Activated T-helper 1 cell treated with Interleukin-2 at 50 U/mL for 16 hours (primary cell): ENCODE results near the gene PCTP.

ENCODE experiments used
- DNase-seq: peaks from one replicate; pipeline ENCODE4 v3.0.0-alpha.2; 2020; ENCODE audit warnings: low read depth

PCTP gene

DNA sequence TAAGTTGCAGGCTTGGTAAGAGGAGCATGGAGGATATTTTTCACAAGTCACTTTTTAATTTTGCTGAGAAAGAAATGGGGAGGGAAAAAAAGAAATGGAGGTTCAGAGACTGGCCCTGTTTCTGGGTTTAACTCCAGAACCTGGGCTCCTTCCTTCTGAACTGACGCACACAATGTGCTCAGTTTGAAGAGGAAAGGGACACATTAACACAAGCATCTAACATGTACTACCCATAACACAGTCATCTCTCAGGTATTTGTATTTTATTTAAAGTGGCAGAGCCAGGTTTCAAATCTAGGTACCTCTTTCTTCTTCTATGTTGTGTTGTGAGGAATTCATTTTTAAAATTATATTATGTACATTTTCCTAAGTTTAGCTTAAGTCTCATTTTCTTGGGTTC is 22.9 kb upstream of the PCTP start:
- DNase-seq: no peak

DNA sequence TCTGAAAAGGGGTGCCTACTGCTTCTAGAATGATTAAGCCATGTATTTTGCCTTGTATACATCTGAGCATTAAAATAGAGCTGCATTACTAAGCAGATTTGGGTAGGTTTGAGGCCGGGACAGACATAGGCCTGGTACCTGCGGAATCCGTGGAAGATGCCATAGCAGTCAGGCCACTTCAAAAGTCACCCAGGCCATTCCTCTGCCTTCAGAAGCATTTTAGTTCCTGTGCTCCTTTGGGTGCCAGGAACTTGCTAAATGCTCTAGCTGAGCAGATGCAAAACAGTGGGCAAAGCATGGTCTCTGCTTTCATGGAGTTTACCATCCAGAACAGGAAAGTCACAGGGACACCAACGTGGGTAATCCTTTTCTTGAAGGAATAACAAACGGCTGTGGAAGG is 22.5 kb upstream of the PCTP start:
- no peak for DNase-seq

DNA sequence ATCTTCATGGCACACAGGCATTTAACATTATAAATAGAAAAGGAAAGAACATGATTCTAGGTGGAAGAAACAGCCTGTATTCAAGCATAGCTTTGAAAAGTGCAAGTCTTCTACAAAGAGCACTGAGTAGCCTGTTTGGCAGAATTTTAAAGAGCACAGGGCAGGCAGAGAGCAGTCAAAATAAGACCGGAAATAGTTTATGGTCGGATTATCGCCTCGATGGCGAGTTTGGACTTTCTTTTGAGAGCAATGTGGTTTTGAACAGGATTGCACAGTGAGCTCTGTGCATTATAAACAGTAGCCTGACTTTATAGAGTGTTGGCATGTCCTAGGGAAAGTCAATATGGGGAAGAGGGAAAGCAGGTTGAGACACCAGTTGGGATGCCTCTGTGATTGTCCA is 22.0 kb upstream of the PCTP start:
- no peak for DNase-seq

DNA sequence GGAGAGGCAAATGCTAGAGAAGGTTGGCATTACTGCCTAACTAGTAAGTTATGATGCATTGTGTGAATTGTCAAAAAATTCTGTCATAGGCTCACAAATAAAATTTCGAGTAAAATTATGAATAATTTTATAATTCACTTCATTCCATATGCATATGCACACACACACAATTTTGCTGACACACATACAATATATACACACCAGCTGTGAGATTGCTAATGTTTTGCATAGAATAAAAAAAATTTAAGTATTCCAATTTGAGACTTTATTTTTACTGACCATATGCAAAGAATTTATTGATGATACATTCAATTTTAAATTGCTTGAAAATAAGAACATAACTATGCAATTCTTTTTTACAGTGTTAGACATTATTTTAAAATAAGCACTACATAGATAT is 21.4 kb upstream of the PCTP start:
- no peak for DNase-seq

DNA sequence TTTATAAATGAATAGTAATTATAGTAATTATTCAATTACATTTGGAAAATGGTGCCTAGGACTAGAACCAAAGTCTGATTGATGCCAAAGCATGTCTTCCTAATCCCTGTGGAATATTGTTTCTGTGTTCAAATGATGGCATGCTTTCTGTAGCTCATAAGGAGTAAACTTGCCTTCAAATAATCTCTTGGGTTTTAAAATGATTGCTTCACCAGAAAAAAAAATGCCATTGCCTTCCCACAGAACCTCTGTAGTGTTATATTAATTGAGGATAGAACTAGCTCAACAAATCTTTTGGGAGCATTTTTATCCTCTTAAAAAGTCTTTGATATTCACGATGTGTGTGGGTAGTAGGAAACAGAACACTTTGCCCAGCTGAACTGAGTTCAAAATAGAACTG is 20.5 kb upstream of the PCTP start:
- DNase-seq: no peak

- no peak for DNase-seq
These were observed 20.0 kb upstream of the PCTP start for GRCh38 chr17:55730808-55731207.

DNA sequence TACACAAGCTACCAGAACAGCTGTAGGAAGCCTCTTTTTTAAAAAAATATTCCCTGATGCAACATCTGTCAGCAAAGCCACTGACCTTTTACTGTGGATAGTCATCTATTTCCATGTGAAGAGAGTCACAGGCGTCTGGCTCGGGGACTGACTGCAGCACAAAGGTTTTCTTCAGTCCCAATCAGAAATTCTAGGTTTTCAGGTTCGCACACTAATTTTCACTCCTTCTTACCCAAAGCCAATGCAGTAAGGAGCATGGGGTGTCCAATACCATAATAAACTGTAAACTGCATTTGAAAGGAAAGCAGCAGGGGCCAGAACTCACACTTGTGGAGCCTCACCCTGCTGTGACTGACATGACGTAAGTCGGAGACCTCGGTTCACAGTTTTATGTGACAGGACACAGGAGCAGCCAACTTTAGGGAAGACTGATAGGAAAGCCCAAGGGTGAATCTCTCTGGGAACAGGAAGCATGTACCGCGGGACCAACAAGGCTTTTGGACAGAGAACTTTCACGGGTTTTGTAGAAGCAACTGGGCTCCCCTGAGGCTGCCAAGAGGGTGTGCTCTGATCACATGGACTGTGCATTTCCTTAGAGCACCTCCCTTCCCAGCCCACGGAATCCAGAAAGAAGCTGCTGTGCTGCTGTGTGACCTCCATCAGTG is 19.1 kb upstream of the PCTP start:
- DNase-seq: no peak

DNA sequence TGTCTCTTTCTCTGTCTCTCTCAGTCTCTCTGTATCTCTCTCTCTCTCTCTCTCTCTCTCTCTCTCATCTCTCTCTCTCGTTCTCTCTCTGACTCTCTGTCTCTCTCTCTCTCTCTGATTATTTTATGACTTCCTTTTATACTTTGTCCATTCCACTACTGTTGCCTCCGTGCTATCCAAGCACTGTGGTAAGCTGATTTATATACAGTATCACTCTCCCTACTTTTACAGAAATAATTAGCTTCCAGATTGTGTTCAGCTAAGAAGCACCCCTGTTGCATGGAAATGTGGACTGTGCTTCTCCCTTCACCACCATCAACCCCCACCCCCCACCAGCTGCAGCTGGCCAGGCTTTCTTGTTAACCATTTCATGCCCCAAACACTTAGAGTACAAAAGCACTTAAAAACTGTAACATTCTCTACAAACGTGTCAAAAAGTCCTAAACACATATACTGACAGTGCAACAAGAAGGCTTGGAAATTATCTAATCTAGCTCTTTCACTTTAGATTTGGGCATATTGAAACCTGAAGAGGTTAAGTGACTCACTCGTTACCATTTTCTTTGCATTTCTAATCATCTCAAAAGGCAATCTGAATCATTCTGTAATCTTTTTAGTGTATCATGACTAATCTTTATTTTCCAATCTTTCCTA is 16.6 kb upstream of the PCTP start:
- DNase-seq: no peak

- no peak for DNase-seq
These were observed 15.0 kb upstream of the PCTP start for GRCh38 chr17:55735731-55736405.

GRCh38 chr17:55737976-55738501 is 12.8 kb upstream of the PCTP start:
- no peak for DNase-seq

DNA sequence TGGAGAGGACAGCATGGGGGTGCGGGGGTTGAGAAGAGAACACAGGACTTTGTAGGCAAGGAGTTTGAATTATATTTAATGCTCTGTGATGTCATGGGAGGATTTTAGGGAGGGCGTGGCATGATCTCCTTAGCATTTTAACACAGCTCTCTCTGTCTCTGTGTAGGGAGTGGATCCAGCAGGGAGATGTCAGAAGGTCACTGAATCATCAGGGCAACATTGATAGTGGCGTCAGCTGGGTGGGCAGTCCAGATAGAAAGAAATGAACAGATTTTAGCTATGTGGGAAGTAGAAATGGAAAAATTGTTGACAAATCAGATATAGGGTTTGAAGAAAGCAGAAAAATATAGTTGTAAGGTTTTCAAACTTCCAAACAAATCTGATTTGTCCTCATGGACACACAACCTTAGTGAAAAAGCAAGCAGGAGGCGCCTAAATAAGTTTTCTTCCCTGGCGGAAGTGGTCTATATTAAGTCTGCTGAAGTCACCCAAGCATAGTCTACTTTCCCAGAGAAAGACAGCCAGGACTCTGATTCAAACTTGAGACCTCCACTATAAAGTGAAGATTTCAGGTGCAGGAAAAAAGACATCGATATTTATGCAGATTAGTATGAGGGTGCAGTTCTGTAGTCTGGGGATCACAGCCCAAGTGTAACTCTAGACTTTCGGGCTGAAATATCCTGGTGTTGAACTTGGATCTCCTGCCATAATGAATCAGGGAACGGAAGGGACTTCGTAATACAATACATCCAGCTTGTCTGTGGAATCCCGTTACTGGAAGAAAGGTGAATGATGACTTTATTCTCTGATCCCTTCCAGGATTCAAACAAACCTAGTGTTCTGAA is 10.1 kb upstream of the PCTP start:
- DNase-seq: no peak

DNA sequence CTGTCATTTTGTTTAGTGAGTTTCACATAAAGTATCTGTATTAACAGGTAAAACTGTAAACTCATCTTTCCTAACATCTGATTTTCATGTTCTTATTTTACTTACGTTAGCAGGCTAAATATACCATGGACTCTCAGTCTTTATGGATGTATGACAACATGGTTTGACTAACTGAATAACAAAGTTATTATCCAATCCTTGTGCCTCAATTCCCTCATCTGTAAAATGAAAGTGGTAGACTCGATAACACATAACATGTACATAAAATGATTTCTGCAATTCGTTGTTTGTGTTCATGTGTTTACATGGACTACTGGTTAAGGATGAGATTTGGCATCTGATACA is 9.5 kb upstream of the PCTP start:
- no peak for DNase-seq

- no peak for DNase-seq
These were observed 8.4 kb upstream of the PCTP start for GRCh38 chr17:55742272-55743102.

- no peak for DNase-seq
These were observed 7.7 kb upstream of the PCTP start for GRCh38 chr17:55743103-55743679.

DNA sequence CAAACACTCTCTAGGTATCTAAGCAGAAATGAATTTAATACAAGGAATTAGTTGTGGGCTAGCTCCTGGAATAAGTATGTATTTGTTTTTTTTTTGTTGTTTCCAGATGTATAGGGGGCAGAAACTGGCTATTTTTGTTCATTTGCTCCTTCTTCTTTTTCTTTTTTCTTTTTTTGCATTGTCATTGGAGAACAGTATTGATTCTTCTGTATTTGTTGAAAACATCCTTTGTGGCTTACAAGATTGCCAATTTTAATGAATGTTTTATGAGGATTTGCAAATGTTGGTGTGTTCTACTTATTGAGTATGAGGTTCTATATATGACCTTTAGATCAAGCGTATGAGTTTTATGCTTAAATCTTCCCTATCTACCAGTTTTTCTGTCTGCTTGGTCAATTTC is 5.6 kb upstream of the PCTP start:
- no peak for DNase-seq

- DNase-seq: no peak
These were observed 4.4 kb upstream of the PCTP start for GRCh38 chr17:55746466-55746865.

- DNase-seq: no peak
These were observed 3.6 kb upstream of the PCTP start for GRCh38 chr17:55747209-55747608.

- no peak for DNase-seq
These were observed 2.0 kb upstream of the PCTP start for GRCh38 chr17:55748841-55749240.

DNA sequence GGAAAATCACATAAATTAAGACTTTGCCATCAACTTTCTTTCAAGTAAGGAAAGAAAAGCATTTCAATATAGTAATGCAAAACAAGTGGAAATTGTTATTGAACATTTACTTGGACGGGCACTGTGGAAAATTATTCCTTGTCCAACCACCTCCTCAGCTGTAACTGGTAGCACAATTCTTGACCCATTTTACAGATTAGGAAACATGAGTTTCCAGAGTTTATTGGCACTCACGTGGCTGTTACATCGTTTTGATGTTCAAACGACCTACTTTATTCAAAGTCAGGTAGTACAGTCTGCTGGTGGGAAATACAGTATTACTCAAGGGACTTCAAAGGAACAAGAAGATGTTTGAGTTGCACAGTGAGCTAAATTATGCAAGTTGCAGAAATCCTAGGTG is 866 bp upstream of the PCTP start:
- no peak for DNase-seq

GRCh38 chr17:55751720-55752250 is 934 bp downstream of the PCTP start:
- DNase-seq: no peak

DNA sequence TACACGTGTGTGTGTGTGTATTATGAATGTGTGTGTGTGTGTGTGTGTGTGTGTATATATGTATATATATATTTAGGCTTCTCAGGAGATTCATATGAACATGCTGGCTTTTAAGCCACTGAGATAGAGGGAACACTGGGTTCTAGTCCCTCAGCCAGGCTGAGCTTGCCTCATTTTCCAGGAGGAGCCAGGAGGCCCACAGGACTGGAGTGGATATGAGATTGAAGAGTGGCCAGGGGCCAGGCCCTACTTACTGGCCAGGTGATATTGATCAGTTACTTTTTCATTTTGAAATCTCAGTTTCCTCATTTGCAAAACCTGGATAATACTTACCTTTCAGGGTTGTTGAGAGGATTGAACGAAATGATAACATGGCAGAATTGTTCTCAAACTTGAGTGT is 5.8 kb downstream of the PCTP start:
- no peak for DNase-seq
